ENCODE data around the gene CEP192.

Gene CEP192

DNA sequence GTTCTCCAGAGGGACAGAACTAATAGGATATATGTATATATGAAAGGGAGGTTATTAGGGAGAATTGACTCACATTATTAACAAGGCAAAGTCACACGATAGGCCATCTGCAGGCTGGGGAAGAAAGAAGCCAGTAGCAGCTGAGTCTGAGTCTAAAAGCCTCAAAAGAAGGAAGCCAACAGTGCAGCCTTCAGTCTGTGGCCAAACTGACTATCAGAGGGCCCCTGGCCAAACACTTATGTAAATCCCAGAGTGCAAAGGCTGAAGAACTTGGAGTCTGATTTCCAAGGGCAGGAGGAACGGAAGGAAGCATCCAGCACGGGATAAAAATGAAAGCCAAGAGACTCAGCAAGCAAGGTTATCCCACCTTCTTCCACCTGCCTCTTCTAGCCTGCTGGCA lies 119.4 kb downstream of the CEP192 start:
- H3K4me1 ChIP-seq (ENCODE audit: control insufficient read depth in 2 of 2, insufficient read depth in 2 of 2, low read length in 2 of 2), result no peaks in the 10 kb centered on the region
- no peak overlapping the region for H3K9ac ChIP-seq (ENCODE audit: low read depth in 1 of 2, low read length in 2 of 2)
- H3K27ac ChIP-seq (ENCODE audit: low read depth in 2 of 2, low read length in 2 of 2), result no peak overlapping the region
- no peak overlapping the region for H3K4me3 ChIP-seq (ENCODE audit: low read length in 2 of 2)
- no peaks in the 10 kb centered on the region for H3K27me3 ChIP-seq (ENCODE audit: control insufficient read depth in 2 of 2, insufficient read depth in 2 of 2, low read length in 2 of 2)
- no peaks in the 10 kb centered on the region for H3K9me3 ChIP-seq (ENCODE audit: control insufficient read depth in 2 of 2, low read length in 2 of 2)
- H3K36me3 ChIP-seq (ENCODE audit: control insufficient read depth in 2 of 2, insufficient read depth in 2 of 2, low read length in 2 of 2), result peaks cover 24 to 53% of the 10 kb centered on the region in 2 donors

- Histone ChIP-seq H3K4me3 (ENCODE audit: low read length in 2 of 2) (no peak overlapping the region), H3K4me1 (ENCODE audit: control insufficient read depth in 2 of 2, insufficient read depth in 2 of 2, low read length in 2 of 2) (no peaks in the 10 kb centered on the region), H3K27ac (ENCODE audit: low read depth in 2 of 2, low read length in 2 of 2) (no peak overlapping the region), H3K9me3 (ENCODE audit: control insufficient read depth in 2 of 2, low read length in 2 of 2) (no peaks in the 10 kb centered on the region), H3K27me3 (ENCODE audit: control insufficient read depth in 2 of 2, insufficient read depth in 2 of 2, low read length in 2 of 2) (no peaks in the 10 kb centered on the region), H3K9ac (ENCODE audit: low read depth in 1 of 2, low read length in 2 of 2) (no peak overlapping the region), H3K36me3 (ENCODE audit: control insufficient read depth in 2 of 2, insufficient read depth in 2 of 2, low read length in 2 of 2) (peaks cover 14 to 44% of the 10 kb centered on the region in 2 donors)
These were observed 121.8 kb downstream of the CEP192 start for GRCh38 chr18:13112982-13113381.

GRCh38 chr18:13120255-13120654 lies 129.1 kb downstream of the CEP192 start:
- no peaks in the 10 kb centered on the region for H3K27me3 ChIP-seq (ENCODE audit: control insufficient read depth in 2 of 2, insufficient read depth in 2 of 2, low read length in 2 of 2)
- no peaks in the 10 kb centered on the region for H3K4me1 ChIP-seq (ENCODE audit: control insufficient read depth in 2 of 2, insufficient read depth in 2 of 2, low read length in 2 of 2)
- no peak overlapping the region for H3K27ac ChIP-seq (ENCODE audit: low read depth in 2 of 2, low read length in 2 of 2)
- H3K4me3 ChIP-seq (ENCODE audit: low read length in 2 of 2), result no peak overlapping the region
- no peak overlapping the region for H3K9ac ChIP-seq (ENCODE audit: low read depth in 1 of 2, low read length in 2 of 2)
- H3K36me3 ChIP-seq (ENCODE audit: control insufficient read depth in 2 of 2, insufficient read depth in 2 of 2, low read length in 2 of 2), result peaks cover 13 to 38% of the 10 kb centered on the region in 2 donors
- H3K9me3 ChIP-seq (ENCODE audit: control insufficient read depth in 2 of 2, low read length in 2 of 2), result no peaks in the 10 kb centered on the region

DNA sequence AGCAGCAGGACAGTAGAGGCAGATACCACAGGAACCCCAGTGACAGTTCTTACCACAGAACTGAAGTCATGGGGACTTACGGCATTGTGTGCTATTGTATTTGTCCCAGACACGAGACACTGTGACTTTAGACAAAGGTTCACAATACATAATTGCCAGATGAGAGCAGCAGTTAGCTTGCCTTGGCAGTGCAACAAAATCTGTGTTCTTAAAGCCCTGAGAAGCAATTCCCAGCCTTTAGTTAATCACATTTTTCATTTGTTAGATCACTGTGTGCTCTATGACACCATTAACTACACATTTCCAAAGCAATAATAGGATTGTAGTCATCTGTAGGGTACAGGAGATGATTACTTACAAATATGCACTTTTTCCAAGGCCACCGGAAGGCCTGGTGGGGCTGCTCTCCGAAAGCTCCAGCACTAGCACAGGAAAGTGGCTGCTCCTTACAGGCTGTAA lies 129.8 kb downstream of the CEP192 start:
- Histone ChIP-seq H3K9ac (ENCODE audit: low read depth in 1 of 2, low read length in 2 of 2) (no peak overlapping the region), H3K27ac (ENCODE audit: low read depth in 2 of 2, low read length in 2 of 2) (no peak overlapping the region), H3K36me3 (ENCODE audit: control insufficient read depth in 2 of 2, insufficient read depth in 2 of 2, low read length in 2 of 2) (peaks cover 15 to 32% of the 10 kb centered on the region in 2 donors), H3K4me3 (ENCODE audit: low read length in 2 of 2) (no peak overlapping the region), H3K27me3 (ENCODE audit: control insufficient read depth in 2 of 2, insufficient read depth in 2 of 2, low read length in 2 of 2) (no peaks in the 10 kb centered on the region), H3K4me1 (ENCODE audit: control insufficient read depth in 2 of 2, insufficient read depth in 2 of 2, low read length in 2 of 2) (no peaks in the 10 kb centered on the region), H3K9me3 (ENCODE audit: control insufficient read depth in 2 of 2, low read length in 2 of 2) (no peaks in the 10 kb centered on the region)

DNA sequence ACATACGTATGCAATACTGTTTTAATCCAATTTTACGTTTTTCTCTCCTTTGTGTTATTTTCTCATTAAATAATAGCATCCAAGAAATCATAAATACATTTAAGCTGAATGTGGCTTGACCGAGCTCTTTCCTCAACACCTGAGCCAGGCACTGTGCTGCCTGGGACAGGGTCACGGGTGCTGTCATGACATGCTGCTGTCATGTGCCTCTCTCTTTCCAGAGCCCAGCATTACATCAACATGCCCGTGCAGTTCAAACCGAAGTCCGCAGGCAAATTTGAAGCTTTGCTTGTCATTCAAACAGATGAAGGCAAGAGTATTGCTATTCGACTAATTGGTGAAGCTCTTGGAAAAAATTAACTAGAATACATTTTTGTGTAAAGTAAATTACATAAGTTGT lies 133.2 kb downstream of the CEP192 start:
- H3K9me3 ChIP-seq (ENCODE audit: control insufficient read depth in 2 of 2, low read length in 2 of 2), result no peaks in the 10 kb centered on the region
- no peaks in the 10 kb centered on the region for H3K4me1 ChIP-seq (ENCODE audit: control insufficient read depth in 2 of 2, insufficient read depth in 2 of 2, low read length in 2 of 2)
- H3K36me3 ChIP-seq (ENCODE audit: control insufficient read depth in 2 of 2, insufficient read depth in 2 of 2, low read length in 2 of 2), result peaks cover 10 to 20% of the 10 kb centered on the region in 2 donors
- H3K9ac ChIP-seq (ENCODE audit: low read depth in 1 of 2, low read length in 2 of 2), result no peak overlapping the region
- H3K27me3 ChIP-seq (ENCODE audit: control insufficient read depth in 2 of 2, insufficient read depth in 2 of 2, low read length in 2 of 2), result no peaks in the 10 kb centered on the region
- no peak overlapping the region for H3K27ac ChIP-seq (ENCODE audit: low read depth in 2 of 2, low read length in 2 of 2)
- no peak overlapping the region for H3K4me3 ChIP-seq (ENCODE audit: low read length in 2 of 2)

- no peak overlapping the region for H3K27ac ChIP-seq (ENCODE audit: low read depth in 2 of 2, low read length in 2 of 2)
- no peaks in the 10 kb centered on the region for H3K9me3 ChIP-seq (ENCODE audit: control insufficient read depth in 2 of 2, low read length in 2 of 2)
- no peaks in the 10 kb centered on the region for H3K4me1 ChIP-seq (ENCODE audit: control insufficient read depth in 2 of 2, insufficient read depth in 2 of 2, low read length in 2 of 2)
- no peak overlapping the region for H3K4me3 ChIP-seq (ENCODE audit: low read length in 2 of 2)
- H3K9ac ChIP-seq (ENCODE audit: low read depth in 1 of 2, low read length in 2 of 2), result no peak overlapping the region
- peaks cover 10 to 20% of the 10 kb centered on the region in 2 donors for H3K36me3 ChIP-seq (ENCODE audit: control insufficient read depth in 2 of 2, insufficient read depth in 2 of 2, low read length in 2 of 2)
- no peaks in the 10 kb centered on the region for H3K27me3 ChIP-seq (ENCODE audit: control insufficient read depth in 2 of 2, insufficient read depth in 2 of 2, low read length in 2 of 2)
These were observed 134.0 kb downstream of the CEP192 start for GRCh38 chr18:13125191-13125590.

GRCh38 chr18:13126966-13127598 lies 135.9 kb downstream of the CEP192 start:
- H3K27me3 ChIP-seq (ENCODE audit: control insufficient read depth in 2 of 2, insufficient read depth in 2 of 2, low read length in 2 of 2), result no peaks in the 10 kb centered on the region
- no peaks in the 10 kb centered on the region for H3K4me1 ChIP-seq (ENCODE audit: control insufficient read depth in 2 of 2, insufficient read depth in 2 of 2, low read length in 2 of 2)
- H3K9ac ChIP-seq (ENCODE audit: low read depth in 1 of 2, low read length in 2 of 2), result no peak overlapping the region
- H3K9me3 ChIP-seq (ENCODE audit: control insufficient read depth in 2 of 2, low read length in 2 of 2), result no peaks in the 10 kb centered on the region
- H3K4me3 ChIP-seq (ENCODE audit: low read length in 2 of 2), result no peak overlapping the region
- H3K36me3 ChIP-seq (ENCODE audit: control insufficient read depth in 2 of 2, insufficient read depth in 2 of 2, low read length in 2 of 2), result peaks cover 10 to 13% of the 10 kb centered on the region in 2 donors
- no peak overlapping the region for H3K27ac ChIP-seq (ENCODE audit: low read depth in 2 of 2, low read length in 2 of 2)

- Histone ChIP-seq H3K9ac (ENCODE audit: low read depth in 1 of 2, low read length in 2 of 2) (no peak overlapping the region), H3K36me3 (ENCODE audit: control insufficient read depth in 2 of 2, insufficient read depth in 2 of 2, low read length in 2 of 2) (peaks cover 5 to 9% of the 10 kb centered on the region in 2 donors), H3K27me3 (ENCODE audit: control insufficient read depth in 2 of 2, insufficient read depth in 2 of 2, low read length in 2 of 2) (no peaks in the 10 kb centered on the region), H3K4me3 (ENCODE audit: low read length in 2 of 2) (no peak overlapping the region), H3K27ac (ENCODE audit: low read depth in 2 of 2, low read length in 2 of 2) (no peak overlapping the region), H3K4me1 (ENCODE audit: control insufficient read depth in 2 of 2, insufficient read depth in 2 of 2, low read length in 2 of 2) (no peaks in the 10 kb centered on the region), H3K9me3 (ENCODE audit: control insufficient read depth in 2 of 2, low read length in 2 of 2) (no peaks in the 10 kb centered on the region)
These were observed 140.1 kb downstream of the CEP192 start for GRCh38 chr18:13131283-13131682.

GRCh38 chr18:13134551-13135401 lies 143.6 kb downstream of the CEP192 start:
- H3K4me3 ChIP-seq (ENCODE audit: low read length in 2 of 2), result no peak overlapping the region

More at GRCh38 chr18:13134551-13135401, 143.6 kb downstream of the CEP192 start:
- Histone ChIP-seq H3K9me3 (ENCODE audit: control insufficient read depth in 2 of 2, low read length in 2 of 2) (no peaks in the 10 kb centered on the region), H3K27me3 (ENCODE audit: control insufficient read depth in 2 of 2, insufficient read depth in 2 of 2, low read length in 2 of 2) (no peaks in the 10 kb centered on the region), H3K9ac (ENCODE audit: low read depth in 1 of 2, low read length in 2 of 2) (no peak overlapping the region), H3K36me3 (ENCODE audit: control insufficient read depth in 2 of 2, insufficient read depth in 2 of 2, low read length in 2 of 2) (no peaks in the 10 kb centered on the region), H3K4me1 (ENCODE audit: control insufficient read depth in 2 of 2, insufficient read depth in 2 of 2, low read length in 2 of 2) (peaks cover 3% of the 10 kb centered on the region in 2 donors), H3K27ac (ENCODE audit: low read depth in 2 of 2, low read length in 2 of 2) (no peak overlapping the region)

Measured in mucosa of rectum (tissue), 2 donors.